ENCODE results near the gene FKBP2.

FKBP2 gene

GRCh38 chr11:64263021-64263946 is 22.4 kb downstream of the FKBP2 start:
- no peaks in the 10 kb centered on the region for H3K9me3 ChIP-seq (ENCODE audit: control insufficient read depth, low read length)
- peaks cover 10% of the 10 kb centered on the region for H3K4me1 ChIP-seq (ENCODE audit: control insufficient read depth, insufficient read depth, low read length)
- H3K36me3 ChIP-seq (ENCODE audit: control insufficient read depth, insufficient read depth, low read length), result peaks cover 24% of the 10 kb centered on the region
- 79 to 80% methylated on average over 29 of the region's 29 CpGs for WGBS, 2 experiments
- H3K27me3 ChIP-seq (ENCODE audit: control insufficient read depth, insufficient read depth, low read length, poor library complexity, severe bottlenecking), result no peaks in the 10 kb centered on the region
- H3K4me3 ChIP-seq (ENCODE audit: insufficient read depth, low read depth, low read length), result no peak overlapping the region
- H3K27ac ChIP-seq (ENCODE audit: insufficient read depth, low read depth, low read length, poor library complexity, severe bottlenecking), result no peak overlapping the region

- WGBS, 2 experiments, result 92 to 95% methylated on average over 8 of the region's 8 CpGs
These were observed 23.0 kb downstream of the FKBP2 start for GRCh38 chr11:64263947-64264317.

GRCh38 chr11:64264371-64264852 is 23.5 kb downstream of the FKBP2 start:
- Histone ChIP-seq H3K27me3 (ENCODE audit: control insufficient read depth, insufficient read depth, low read length, poor library complexity, severe bottlenecking) (no peaks in the 10 kb centered on the region), H3K4me1 (ENCODE audit: control insufficient read depth, insufficient read depth, low read length) (peaks cover 14% of the 10 kb centered on the region), H3K27ac (ENCODE audit: insufficient read depth, low read depth, low read length, poor library complexity, severe bottlenecking) (no peak overlapping the region), H3K4me3 (ENCODE audit: insufficient read depth, low read depth, low read length) (no peak overlapping the region), H3K9me3 (ENCODE audit: control insufficient read depth, low read length) (no peaks in the 10 kb centered on the region), H3K36me3 (ENCODE audit: control insufficient read depth, insufficient read depth, low read length) (peaks cover 13% of the 10 kb centered on the region)
- WGBS, 2 experiments, result 95 to 96% methylated on average over 10 of the region's 10 CpGs

More at GRCh38 chr11:64263947-64264317, 23.0 kb downstream of the FKBP2 start:
- H3K27ac ChIP-seq (ENCODE audit: insufficient read depth, low read depth, low read length, poor library complexity, severe bottlenecking), result peak overlapping the region; percentile 8
- peaks cover 14% of the 10 kb centered on the region for H3K4me1 ChIP-seq (ENCODE audit: control insufficient read depth, insufficient read depth, low read length)
- peaks cover 18% of the 10 kb centered on the region for H3K36me3 ChIP-seq (ENCODE audit: control insufficient read depth, insufficient read depth, low read length)
- H3K27me3 ChIP-seq (ENCODE audit: control insufficient read depth, insufficient read depth, low read length, poor library complexity, severe bottlenecking), result no peaks in the 10 kb centered on the region
- H3K4me3 ChIP-seq (ENCODE audit: insufficient read depth, low read depth, low read length), result no peak overlapping the region
- no peaks in the 10 kb centered on the region for H3K9me3 ChIP-seq (ENCODE audit: control insufficient read depth, low read length)

GRCh38 chr11:64265176-64266160 is 24.6 kb downstream of the FKBP2 start:
- Histone ChIP-seq H3K27me3 (ENCODE audit: control insufficient read depth, insufficient read depth, low read length, poor library complexity, severe bottlenecking) (no peaks in the 10 kb centered on the region), H3K36me3 (ENCODE audit: control insufficient read depth, insufficient read depth, low read length) (peaks cover 12% of the 10 kb centered on the region), H3K4me1 (ENCODE audit: control insufficient read depth, insufficient read depth, low read length) (peaks cover 14% of the 10 kb centered on the region), H3K27ac (ENCODE audit: insufficient read depth, low read depth, low read length, poor library complexity, severe bottlenecking) (no peak overlapping the region), H3K9me3 (ENCODE audit: control insufficient read depth, low read length) (no peaks in the 10 kb centered on the region), H3K4me3 (ENCODE audit: insufficient read depth, low read depth, low read length) (no peak overlapping the region)
- 93 to 94% methylated on average over 35 of the region's 35 CpGs for WGBS, 2 experiments

- H3K27me3 ChIP-seq (ENCODE audit: control insufficient read depth, insufficient read depth, low read length, poor library complexity, severe bottlenecking), result no peaks in the 10 kb centered on the region
- H3K4me1 ChIP-seq (ENCODE audit: control insufficient read depth, insufficient read depth, low read length), result peaks cover 14% of the 10 kb centered on the region
- no peaks in the 10 kb centered on the region for H3K9me3 ChIP-seq (ENCODE audit: control insufficient read depth, low read length)
- peaks cover 12% of the 10 kb centered on the region for H3K36me3 ChIP-seq (ENCODE audit: control insufficient read depth, insufficient read depth, low read length)
- 94% methylated on average over 15 of the region's 15 CpGs for WGBS, 2 experiments
- H3K4me3 ChIP-seq (ENCODE audit: insufficient read depth, low read depth, low read length), result no peak overlapping the region
- no peak overlapping the region for H3K27ac ChIP-seq (ENCODE audit: insufficient read depth, low read depth, low read length, poor library complexity, severe bottlenecking)
These were observed 25.4 kb downstream of the FKBP2 start for GRCh38 chr11:64266339-64266738.

GRCh38 chr11:64267207-64267945 is 26.5 kb downstream of the FKBP2 start:
- Histone ChIP-seq H3K36me3 (ENCODE audit: control insufficient read depth, insufficient read depth, low read length) (peaks cover 8% of the 10 kb centered on the region), H3K4me3 (ENCODE audit: insufficient read depth, low read depth, low read length) (no peak overlapping the region), H3K27me3 (ENCODE audit: control insufficient read depth, insufficient read depth, low read length, poor library complexity, severe bottlenecking) (no peaks in the 10 kb centered on the region), H3K27ac (ENCODE audit: insufficient read depth, low read depth, low read length, poor library complexity, severe bottlenecking) (no peak overlapping the region), H3K9me3 (ENCODE audit: control insufficient read depth, low read length) (no peaks in the 10 kb centered on the region), H3K4me1 (ENCODE audit: control insufficient read depth, insufficient read depth, low read length) (peaks cover 14% of the 10 kb centered on the region)
- 93% methylated on average over 27 of the region's 27 CpGs for WGBS, 2 experiments

GRCh38 chr11:64268025-64268892 is 27.4 kb downstream of the FKBP2 start:
- H3K36me3 ChIP-seq (ENCODE audit: control insufficient read depth, insufficient read depth, low read length), result peaks cover 3% of the 10 kb centered on the region
- no peaks in the 10 kb centered on the region for H3K9me3 ChIP-seq (ENCODE audit: control insufficient read depth, low read length)
- WGBS, 2 experiments, result 92% methylated on average over 23 of the region's 23 CpGs
- no peaks in the 10 kb centered on the region for H3K27me3 ChIP-seq (ENCODE audit: control insufficient read depth, insufficient read depth, low read length, poor library complexity, severe bottlenecking)
- H3K4me3 ChIP-seq (ENCODE audit: insufficient read depth, low read depth, low read length), result peak overlapping the region; percentile 95
- no peak overlapping the region for H3K27ac ChIP-seq (ENCODE audit: insufficient read depth, low read depth, low read length, poor library complexity, severe bottlenecking)
- H3K4me1 ChIP-seq (ENCODE audit: control insufficient read depth, insufficient read depth, low read length), result peaks cover 11% of the 10 kb centered on the region

- H3K36me3 ChIP-seq (ENCODE audit: control insufficient read depth, insufficient read depth, low read length), result peaks cover 3% of the 10 kb centered on the region
- H3K27me3 ChIP-seq (ENCODE audit: control insufficient read depth, insufficient read depth, low read length, poor library complexity, severe bottlenecking), result no peaks in the 10 kb centered on the region
- H3K27ac ChIP-seq (ENCODE audit: insufficient read depth, low read depth, low read length, poor library complexity, severe bottlenecking), result peak overlapping the region; percentile 90
- H3K4me1 ChIP-seq (ENCODE audit: control insufficient read depth, insufficient read depth, low read length), result peaks cover 4% of the 10 kb centered on the region
- H3K4me3 ChIP-seq (ENCODE audit: insufficient read depth, low read depth, low read length), result peak overlapping the region; percentile 95
- no peaks in the 10 kb centered on the region for H3K9me3 ChIP-seq (ENCODE audit: control insufficient read depth, low read length)
- 4 to 5% methylated on average over 34 of the region's 34 CpGs for WGBS, 2 experiments
These were observed 28.1 kb downstream of the FKBP2 start for GRCh38 chr11:64268893-64269539.
